ENCODE results near the gene CNN2.
A peak's percentile ranks its signal among the peaks of the same experiment; 100 is the strongest.

Gene CNN2

DNA sequence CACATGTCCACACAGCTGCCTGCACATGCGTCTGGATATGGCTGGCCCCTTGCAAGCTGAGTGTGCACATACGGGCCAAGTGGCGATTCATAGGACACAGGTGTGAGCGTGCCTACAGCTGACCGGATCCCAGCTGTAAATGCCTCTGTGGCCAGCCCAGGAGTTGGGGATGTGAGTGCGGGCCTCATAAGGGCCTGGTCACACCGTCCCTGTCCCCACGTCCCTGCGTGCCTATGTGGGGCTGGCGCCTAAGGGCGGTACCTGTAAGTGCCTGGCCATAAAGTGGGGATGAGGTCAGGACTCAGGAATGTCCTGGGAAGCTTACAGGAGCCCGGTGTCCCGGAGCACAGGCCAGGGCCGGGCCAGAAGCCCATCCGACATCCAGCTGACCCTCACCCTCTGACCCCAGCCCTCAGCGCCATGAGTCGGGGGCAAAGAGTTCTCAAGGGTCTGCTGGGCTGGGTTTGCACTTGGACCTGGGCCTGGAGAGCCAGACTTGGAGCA lies 39.2 kb downstream of the CNN2 start:
- DNase-seq (ENCODE audit: low read depth) = peak; percentile 54
- no peak overlapping the region for H3K4me3 ChIP-seq (ENCODE audit: low read depth, low read length)
- TF ChIP-seq, protein P1, sequence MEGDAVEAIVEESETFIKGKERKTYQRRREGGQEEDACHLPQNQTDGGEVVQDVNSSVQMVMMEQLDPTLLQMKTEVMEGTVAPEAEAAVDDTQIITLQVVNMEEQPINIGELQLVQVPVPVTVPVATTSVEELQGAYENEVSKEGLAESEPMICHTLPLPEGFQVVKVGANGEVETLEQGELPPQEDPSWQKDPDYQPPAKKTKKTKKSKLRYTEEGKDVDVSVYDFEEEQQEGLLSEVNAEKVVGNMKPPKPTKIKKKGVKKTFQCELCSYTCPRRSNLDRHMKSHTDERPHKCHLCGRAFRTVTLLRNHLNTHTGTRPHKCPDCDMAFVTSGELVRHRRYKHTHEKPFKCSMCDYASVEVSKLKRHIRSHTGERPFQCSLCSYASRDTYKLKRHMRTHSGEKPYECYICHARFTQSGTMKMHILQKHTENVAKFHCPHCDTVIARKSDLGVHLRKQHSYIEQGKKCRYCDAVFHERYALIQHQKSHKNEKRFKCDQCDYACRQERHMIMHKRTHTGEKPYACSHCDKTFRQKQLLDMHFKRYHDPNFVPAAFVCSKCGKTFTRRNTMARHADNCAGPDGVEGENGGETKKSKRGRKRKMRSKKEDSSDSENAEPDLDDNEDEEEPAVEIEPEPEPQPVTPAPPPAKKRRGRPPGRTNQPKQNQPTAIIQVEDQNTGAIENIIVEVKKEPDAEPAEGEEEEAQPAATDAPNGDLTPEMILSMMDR (IDR thresholded peaks at IDR 0.05; ENCODE audit: control insufficient read depth, extremely low read depth, insufficient read depth) = no peak

DNA sequence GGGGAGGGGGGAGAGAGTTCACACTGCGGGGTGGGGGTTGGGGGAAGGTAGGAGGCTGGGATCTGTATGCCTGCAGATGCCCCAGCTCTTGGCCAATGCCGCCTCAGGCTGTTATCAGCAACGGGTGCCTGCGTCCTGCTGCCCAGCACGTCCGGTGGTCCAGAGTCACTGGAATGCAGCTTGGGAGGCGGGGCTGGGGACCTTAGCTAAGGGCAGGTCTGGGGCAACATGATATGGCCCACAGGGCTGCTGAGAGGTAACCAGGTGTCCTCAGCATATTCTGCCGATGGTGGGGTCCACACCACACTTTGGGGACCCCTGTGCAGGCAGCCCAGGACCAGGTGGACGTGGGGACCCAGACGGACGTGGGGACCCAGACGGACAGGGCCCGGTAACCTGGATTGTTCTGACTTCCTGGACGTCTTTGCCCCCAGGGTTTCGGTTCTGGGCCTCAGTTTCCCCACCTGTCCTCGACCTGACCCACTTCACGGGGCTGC lies 39.9 kb downstream of the CNN2 start:
- H3K4me3 ChIP-seq (ENCODE audit: low read depth, low read length) = no peak overlapping the region
- DNase-seq (ENCODE audit: low read depth) = no peak

DNA sequence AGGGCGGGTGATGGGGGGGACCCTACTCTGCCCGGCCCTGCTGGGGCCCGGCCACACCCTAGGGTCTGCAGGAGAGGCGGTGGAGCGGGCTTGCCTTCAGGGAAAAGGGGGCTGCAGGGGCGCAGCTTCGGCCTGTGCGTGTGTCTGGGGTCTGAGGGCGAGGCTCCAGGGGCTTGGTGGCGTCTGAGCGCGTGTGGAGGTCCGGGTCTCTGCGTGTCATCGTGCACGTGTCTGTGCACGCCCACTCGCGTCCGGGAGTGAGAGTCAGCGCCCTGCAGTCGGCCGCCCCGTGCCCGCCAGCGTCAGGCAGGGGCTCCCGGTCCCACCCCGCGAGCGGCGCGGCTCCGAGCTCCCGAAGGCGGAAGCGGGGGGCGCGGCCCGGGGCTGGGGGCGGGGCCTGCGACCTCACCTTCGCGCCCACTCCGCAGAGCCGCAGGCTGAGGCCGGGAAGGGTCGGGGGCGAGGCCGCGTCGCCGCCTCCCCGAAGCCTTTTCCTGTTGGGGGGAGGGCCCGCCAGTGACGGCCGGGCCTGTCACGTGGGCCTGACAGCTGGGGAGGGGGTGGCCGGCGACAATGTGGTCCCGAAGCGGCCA lies 40.4 kb downstream of the CNN2 start, which contains the start of gene ARHGAP45:
Gene ARHGAP45, plus strand, starts transcription at position 420 of the 593 bp plus-strand sequence. CDS start 239 bp downstream, outside the sequence.
- TF ChIP-seq, protein P1 (IDR thresholded peaks at IDR 0.05; ENCODE audit: control insufficient read depth, extremely low read depth, insufficient read depth) = no peak
- DNase-seq (ENCODE audit: low read depth) = no peak
- no peak within 1 kb of the TSS for H3K4me3 ChIP-seq (ENCODE audit: low read depth, low read length)

More for the DNA sequence above, 39.9 kb downstream of the CNN2 start:
- TF ChIP-seq, protein P1 (IDR thresholded peaks at IDR 0.05; ENCODE audit: control insufficient read depth, extremely low read depth, insufficient read depth) = no peak

DNA sequence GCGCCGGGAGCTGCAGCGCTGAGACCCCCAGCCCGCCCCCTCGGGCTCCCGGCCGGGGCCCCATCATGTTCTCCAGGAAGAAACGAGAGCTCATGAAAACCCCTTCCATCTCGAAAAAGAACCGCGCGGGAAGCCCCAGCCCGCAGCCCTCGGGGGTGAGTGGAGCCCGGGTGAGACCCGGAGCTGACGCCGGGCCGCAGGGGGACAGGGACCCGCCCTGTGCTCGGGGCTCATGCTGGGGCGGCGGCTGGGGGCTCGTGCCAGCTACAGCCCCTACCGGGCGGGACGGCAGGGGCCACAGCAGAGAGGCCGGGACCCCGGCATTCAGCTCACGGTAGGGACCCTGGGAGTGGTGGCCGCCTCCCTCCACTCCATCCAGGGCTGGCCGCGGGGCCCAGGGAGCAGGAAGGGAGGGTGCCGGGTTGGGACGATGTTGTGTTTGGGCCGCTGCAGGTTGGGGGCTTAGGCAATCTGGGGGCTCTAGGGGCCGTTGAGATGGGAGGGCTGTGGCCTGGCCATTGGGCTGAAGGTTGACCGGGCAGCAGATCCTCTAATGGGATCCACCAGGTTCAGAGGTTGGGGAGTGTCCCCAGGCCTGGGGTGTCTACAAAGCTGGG lies 41.0 kb downstream of the CNN2 start:
- DNase-seq (ENCODE audit: low read depth) = no peak
- TF ChIP-seq, protein P1 (IDR thresholded peaks at IDR 0.05; ENCODE audit: control insufficient read depth, extremely low read depth, insufficient read depth) = no peak
- H3K4me3 ChIP-seq (ENCODE audit: low read depth, low read length) = no peak overlapping the region

DNA sequence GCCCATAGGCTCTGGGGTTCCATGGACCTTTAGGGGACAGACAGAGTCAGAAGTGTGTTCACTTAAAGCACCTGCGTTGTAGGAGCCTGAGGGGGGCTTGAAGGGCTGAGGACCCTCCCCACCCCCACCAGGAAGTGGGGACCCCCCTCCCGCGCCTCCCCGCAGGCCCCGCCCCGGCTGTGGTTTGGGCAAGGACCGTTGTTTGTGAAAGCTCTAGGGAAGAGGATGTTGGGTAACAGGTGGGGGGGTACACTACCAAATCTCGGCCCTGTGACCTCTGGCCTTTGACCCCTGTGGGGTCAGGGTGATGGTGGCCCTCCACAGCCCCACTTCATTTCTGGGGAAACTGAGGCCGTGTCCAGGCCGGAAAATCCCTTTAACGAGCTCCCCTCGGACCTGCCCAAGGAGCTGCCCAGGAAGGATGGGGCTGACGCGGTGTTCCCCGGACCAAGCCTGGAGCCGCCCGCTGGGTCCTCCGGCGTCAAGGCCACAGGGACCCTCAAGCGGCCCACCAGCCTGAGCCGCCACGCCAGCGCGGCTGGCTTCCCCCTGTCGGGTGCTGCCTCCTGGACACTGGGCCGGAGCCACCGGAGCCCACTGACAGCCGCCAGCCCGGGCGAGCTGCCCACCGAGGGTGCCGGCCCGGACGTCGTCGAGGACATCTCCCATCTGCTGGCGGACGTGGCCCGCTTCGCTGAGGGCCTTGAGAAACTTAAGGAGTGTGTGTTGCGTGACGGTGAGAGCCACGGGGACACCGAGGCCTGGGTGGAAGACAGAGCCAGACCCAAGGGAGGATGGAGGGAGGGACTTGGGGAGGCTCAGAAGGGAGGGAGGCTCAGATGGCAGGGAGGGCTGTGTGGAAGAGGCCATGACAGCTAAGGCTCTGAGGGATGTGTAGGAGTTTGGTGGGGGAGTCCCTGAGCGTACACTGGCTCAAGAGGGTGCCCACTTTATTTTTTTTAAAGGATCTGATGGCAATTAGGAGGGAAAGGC lies 41.9 kb downstream of the CNN2 start:
- TF ChIP-seq, protein P1 (IDR thresholded peaks at IDR 0.05; ENCODE audit: control insufficient read depth, extremely low read depth, insufficient read depth) = no peak
- no peak for DNase-seq (ENCODE audit: low read depth)
- H3K4me3 ChIP-seq (ENCODE audit: low read depth, low read length) = no peak overlapping the region

DNA sequence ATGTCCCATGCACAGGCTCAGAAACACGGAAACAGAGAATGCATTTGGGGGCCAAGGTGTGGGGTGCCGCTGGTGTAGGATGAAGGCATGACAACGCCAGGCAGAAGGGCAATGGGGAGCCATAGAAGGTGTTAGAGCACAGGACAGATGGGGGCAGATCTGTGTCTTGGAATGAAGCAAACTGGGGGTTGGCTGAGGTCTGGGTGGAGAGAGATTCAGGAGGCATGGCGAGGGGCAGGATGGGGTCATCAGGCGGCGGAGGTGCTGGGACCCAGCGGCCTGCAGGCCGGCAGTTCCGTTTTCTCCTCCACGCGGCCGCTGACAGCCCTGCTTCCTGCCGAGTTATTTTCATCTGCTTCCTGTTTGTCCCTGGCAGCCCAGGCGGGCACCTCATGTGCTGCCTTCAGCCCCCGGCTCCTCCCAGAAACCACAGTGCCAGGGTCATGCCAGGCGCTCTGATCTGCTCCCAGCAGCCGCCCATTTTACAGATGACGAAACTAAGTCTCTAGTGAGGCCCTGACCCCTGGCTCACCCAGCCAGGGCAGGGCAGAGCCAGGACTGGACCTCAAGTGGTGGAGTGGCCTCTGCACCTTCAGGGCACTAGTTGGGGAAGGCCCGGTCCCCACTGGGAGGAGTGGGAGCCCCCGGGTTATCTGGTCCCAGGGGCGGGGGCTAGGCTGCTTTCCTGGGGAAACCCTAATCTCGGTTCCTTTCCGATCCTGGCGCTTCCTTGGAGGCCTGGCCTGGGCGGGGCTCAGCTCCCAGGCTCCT lies 42.8 kb downstream of the CNN2 start:
- TF ChIP-seq, protein P1 (IDR thresholded peaks at IDR 0.05; ENCODE audit: control insufficient read depth, extremely low read depth, insufficient read depth) = no peak
- DNase-seq (ENCODE audit: low read depth) = no peak
- H3K4me3 ChIP-seq (ENCODE audit: low read depth, low read length) = no peak overlapping the region
